NCI-H1092 (cell line): ENCODE measurements around the gene RGS7BP.

Experiments used
- DNase-seq: peaks from one replicate; lab custom pipeline; 2025; lab: John Stamatoyannopoulos, UW

Gene RGS7BP

GRCh38 chr5:64505769-64506566 is at the start of gene RGS7BP:
TSS of gene RGS7BP (plus strand) at chr5:64506015. CDS start at chr5:64506625, 610 bp downstream.
- DNase-seq = peak; percentile 1

DNA sequence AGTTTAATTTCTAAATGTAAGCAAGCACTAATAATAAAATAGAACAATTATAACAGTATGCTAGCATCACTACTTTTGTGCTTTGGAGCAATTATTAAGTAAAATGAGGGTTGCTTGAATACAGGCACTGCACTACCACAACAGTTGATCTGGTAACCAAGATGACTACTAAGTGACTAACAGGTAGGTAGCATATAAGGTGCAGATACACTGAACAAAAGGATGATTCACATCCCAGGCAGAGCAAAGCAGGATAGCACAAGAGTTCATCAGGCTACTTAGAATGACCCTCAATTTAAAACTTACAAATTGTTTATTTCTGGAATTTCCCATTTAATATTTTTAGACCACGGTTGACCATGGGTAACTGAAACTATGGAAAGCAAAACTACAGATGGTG is 48.0 kb upstream of the RGS7BP start:
- DNase-seq = no peak

- no peak for DNase-seq
Observed at GRCh38 chr5:64458948-64459347, 46.9 kb upstream of the RGS7BP start.

DNA sequence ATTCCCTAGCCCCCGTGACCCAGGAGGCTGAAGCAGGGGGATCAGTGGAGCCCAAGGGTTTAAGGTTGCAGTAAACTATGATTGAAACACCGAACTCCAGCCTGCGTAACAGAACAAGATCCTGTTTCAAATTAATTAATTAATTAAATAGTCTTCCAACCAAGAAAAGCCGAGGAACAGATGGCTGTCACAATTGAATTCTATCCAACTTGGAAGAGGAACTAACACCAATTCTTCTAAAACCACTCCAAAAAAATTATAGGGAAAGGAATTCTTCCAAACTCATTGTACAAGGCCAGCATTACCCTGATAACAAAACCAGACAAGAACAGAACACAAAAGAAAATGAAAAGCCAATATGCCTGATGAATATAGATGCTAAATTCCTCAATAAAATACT is 43.4 kb upstream of the RGS7BP start:
- no peak for DNase-seq

DNA sequence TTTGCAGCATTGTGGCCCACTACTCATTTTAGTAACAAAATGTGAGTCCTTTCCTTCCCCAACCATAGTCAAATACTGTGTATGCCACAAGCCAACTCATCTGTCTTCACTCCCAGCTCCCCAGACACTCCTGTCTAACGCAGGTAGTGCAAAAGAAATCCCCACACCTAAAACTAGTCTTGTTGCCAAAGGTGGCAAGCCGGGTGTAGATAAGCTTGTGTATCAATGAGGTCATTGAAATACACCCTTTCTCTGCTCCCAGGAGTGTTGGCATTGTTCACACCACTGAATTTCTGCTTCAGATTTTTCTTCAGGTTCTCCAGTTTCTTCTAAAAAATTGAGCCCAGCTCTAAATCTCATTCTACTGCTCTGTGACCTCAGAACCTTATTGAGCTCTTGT is 19.7 kb upstream of the RGS7BP start:
- no peak for DNase-seq

DNA sequence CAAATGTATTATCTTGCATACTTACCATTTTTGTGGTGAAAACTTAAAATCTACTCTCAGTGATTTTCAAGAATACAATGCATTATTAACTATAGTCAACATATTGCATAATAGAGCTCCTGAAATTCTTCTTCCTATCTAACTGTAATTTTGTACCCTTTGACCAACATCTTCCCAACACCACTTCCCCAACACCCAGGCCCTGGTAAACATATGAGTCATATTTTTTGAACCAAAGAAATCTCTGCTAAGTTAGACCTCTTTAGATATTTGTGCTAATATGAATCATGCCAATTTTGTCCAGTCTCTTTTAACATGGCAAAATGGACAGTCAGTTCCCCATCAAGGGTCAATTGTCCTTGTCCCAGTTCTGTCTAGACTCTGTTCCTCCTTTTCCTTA is 18.5 kb upstream of the RGS7BP start:
- DNase-seq = no peak

GRCh38 chr5:64489857-64490256 is 16.0 kb upstream of the RGS7BP start:
- no peak for DNase-seq

GRCh38 chr5:64497386-64497785 is 8.4 kb upstream of the RGS7BP start:
- DNase-seq = no peak

GRCh38 chr5:64502196-64502595 is 3.6 kb upstream of the RGS7BP start:
- no peak for DNase-seq

DNA sequence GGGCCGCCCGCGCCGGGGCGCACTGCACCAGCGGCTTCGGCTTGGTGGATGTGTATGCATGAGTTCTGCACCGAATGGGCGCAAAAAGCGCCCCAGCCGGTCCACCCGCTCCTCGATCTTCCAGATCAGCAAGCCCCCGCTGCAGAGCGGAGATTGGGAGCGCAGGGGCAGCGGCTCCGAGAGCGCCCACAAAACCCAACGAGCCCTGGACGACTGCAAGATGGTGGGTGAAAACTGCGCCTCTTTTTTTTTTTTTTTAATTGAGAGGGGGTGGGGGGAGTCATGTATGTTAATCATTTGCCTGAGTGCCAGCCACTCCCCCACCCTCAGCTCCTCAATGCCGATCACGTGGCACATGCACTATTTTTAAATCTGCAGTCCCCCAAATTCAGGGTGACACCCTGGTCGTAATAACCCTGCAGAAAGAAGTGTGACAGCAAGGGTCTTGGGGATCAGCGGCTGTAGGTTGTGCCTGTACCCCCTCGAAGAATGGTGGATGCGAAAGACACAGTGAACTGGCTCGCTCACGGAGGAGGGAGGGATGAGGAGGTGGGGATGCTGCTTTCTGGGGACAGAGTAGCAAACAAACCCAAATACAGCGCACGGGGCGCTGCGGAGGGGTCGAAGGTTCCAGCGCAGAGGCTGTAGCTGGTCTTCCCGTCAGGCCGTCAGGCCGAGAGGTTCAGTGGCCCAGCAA is 900 bp downstream of the RGS7BP start:
- no peak for DNase-seq

DNA sequence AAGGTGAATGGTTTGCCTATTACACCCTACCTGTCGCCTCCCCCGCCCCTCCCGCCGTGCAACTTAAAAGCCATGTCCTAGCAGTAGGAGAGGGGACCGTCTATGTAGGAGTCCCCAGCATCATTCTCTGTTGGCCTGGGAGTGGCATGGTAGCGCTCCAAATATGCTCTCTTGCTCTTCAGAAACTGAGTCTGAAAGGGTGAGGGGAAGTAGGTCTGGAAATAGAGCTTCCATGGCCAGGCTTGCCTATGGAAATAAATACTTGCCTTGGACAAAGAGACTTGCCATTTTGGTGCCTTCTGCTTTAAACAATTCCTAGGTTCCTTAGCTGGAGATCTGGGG is 1.4 kb downstream of the RGS7BP start:
- DNase-seq = no peak

DNA sequence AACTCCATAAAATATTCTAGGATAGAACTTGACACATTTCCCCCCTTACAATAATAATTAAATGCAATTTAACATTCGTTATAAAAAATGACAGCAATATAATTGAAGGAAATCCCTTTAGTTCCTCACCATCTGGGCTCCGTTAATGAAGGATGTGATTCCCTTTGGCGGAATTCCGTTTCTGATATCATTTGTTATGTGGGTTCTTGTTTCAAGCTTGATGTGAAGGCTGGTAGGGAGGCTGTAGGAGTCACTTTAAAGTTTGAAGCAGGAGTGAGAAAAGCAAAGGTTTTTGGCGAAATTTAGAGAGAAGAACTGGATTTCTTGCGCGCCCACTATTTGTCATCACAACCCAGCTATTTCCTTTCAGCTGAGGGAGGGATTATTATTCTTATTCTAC is 4.0 kb downstream of the RGS7BP start:
- DNase-seq = no peak

DNA sequence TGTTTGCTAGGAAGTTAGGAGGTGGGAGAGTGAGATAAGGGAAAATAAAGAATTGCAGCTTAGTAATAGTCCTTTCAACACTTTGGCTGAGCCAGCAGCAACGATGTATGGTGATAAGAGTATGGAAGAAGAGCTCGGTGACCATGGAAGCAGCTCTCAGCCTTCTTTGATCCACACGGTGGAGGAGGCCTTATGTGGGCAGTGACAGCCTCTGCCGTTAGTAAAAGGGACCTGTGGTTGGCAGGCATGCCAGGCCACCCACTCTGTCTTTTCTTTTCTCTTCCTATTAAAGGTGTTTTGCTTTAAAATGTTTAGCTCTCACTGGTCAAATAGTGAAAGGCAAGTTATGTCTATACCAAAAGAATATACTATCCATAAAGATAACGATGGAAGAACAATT is 7.7 kb downstream of the RGS7BP start:
- DNase-seq = no peak

- no peak for DNase-seq
Observed at GRCh38 chr5:64514612-64515011, 8.8 kb downstream of the RGS7BP start.

DNA sequence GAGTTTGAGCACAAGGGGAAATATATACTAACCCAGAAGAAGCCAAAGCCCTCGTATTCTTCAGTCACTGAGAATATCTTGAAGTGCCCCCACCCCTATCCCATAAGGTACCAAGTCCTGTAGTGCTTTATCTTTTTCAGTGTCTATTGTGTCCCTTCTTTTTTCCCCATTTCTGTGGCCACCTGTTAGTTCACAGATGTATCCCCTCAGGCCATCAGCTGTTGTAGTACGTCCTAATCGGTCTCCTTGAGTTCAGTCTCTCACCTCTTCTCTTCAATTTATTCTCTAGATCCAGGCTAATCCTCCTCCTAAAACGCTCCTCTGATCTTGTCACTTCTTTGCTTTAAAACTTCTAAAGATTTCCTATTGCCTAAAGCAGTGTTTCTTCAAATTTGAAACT is 10.4 kb downstream of the RGS7BP start:
- DNase-seq = no peak

GRCh38 chr5:64518793-64519192 is 13.0 kb downstream of the RGS7BP start:
- DNase-seq = no peak

DNA sequence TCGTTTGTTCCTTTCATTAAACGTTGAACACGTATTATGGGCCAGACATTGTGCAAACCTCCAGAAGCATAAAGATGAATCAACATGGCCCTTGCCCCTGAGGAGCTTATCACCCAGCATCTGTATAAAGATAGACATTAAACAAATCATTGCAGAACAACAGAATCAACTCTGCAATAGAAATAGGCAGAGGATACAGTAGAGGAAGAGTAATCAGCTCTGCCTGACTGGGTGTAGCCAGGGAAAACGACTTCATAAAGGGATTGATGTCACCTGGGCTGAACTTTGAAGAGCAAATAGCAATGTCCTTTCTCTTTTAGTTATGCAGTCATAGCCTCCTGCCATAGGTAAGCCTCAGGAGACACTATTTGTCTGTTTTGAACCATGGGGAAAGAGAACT is 13.4 kb downstream of the RGS7BP start:
- no peak for DNase-seq

DNA sequence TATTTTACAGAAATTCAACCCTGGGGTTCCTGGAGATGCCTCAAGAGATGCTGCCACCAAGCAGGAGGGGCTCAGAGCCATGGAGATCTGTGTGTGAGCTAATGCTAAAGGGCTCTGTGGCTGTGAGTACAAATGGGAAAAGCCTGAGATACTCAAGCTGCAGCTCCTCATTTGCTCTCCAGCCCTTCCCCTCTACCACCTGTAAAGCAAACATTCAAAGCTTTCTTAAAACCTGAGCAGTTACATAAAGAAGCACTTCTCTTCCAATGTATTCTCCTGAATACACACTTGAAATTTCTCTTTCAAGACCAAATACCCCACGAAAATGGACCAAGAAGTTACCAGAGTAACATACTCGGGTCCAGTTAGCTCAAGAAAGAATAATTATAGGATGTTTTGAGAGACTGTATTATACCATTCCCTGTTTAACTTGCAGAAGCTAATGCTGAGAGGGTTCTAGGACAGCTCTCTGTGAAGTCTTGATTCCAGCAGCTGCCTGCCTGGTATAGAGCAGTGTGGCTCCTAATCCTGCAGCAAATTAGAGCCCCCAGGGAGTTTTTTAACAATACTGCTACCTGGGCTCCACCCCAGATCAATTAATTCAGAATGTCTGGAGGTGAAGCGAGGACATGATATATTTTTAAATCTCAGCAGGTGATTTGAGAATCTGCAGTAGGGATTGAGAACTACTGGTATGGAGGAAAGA is 21.1 kb downstream of the RGS7BP start:
- DNase-seq = no peak

DNA sequence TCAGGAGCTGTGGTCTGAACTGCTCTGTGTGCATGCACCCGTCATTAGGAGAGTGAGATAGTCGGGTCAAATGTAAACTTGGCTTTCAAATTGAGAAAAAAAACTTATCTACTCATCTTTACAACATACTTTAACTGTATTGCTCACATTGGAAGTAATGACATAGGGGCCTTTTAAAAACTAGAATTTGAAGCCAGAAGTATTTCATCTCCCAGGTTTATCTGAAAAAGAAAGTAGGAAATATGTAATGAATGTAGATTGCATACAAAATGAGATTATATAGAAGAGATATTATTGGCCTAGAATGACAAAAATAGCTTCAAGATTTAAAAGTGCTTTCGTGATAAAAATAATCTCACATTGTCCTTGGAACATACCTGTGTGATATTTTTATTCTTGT is 24.3 kb downstream of the RGS7BP start:
- no peak for DNase-seq

DNA sequence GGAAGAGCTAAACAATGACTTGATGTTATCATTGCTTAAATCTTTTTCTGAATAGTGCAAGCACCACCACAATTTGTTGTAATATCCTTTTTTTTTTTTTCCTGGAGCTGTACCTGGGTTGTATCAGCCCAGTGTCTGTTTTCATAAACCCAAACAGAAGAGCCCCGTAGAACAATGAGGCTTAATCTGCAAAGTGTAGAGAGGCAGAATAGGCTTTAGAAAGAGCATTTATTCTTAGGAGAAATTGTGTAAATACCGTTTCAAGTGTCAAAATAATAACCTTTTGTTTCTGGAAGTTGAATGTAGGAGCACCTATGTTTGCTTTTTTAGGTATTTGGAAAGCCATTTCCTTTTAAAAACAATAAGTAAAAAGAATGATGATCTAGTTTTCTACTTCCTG is 26.4 kb downstream of the RGS7BP start:
- DNase-seq = no peak

DNA sequence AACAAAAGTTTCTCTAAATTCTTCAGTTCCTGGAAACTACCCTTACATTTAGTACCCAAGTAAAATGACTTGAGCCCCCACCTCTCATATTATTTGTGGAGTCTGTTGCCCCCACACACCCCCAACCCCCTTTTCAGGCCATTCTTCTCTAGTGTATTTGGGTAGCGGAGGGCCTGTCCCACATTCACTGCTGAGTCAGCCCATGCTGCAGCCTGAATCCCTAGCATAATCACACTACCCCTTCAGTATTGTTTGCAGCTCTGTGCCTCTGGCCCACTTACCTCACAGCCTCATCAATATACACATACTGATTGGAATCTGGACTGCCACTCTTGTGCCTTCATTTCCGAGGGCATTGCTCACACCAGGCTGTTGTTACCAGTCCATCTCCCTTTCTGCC is 26.8 kb downstream of the RGS7BP start:
- DNase-seq = no peak

GRCh38 chr5:64534033-64534432 is 28.2 kb downstream of the RGS7BP start:
- no peak for DNase-seq

GRCh38 chr5:64557911-64558310 is 52.1 kb downstream of the RGS7BP start:
- no peak for DNase-seq
